NB4 (cell line): ENCODE results near the gene KRT74.

Experiments used
- DNase-seq: peaks from one replicate; pipeline ENCODE4 v3.0.0; 2010; ENCODE audit warnings: low read depth
- H3K4me3 ChIP-seq: one replicate; pipeline ENCODE4 v1.5.1; 2011; ENCODE audit warnings: mild to moderate bottlenecking, low read depth, low read length, moderate library complexity
- MYC ChIP-seq: IDR thresholded peaks from 2 replicates; pipeline ENCODE4 v1.6.1; 2011; ENCODE audit warnings: low read depth, low read length
- POLR2A ChIP-seq: IDR thresholded peaks from 2 replicates; pipeline ENCODE4 v1.6.1; 2011; ENCODE audit warnings: mild to moderate bottlenecking; ENCODE audit not compliant: insufficient read length; ENCODE audit errors: extremely low read depth
- TF ChIP-seq, protein P1 (sequence below): IDR thresholded peaks from one replicate; pipeline ENCODE4 v1.5.1; 2012; ENCODE audit warnings: low read depth, low read length
- TF ChIP-seq, protein P2 (sequence below): IDR thresholded peaks from 2 replicates; pipeline ENCODE4 v1.6.1; 2011; ENCODE audit warnings: low read depth, low read length

The KRT74 gene

DNA sequence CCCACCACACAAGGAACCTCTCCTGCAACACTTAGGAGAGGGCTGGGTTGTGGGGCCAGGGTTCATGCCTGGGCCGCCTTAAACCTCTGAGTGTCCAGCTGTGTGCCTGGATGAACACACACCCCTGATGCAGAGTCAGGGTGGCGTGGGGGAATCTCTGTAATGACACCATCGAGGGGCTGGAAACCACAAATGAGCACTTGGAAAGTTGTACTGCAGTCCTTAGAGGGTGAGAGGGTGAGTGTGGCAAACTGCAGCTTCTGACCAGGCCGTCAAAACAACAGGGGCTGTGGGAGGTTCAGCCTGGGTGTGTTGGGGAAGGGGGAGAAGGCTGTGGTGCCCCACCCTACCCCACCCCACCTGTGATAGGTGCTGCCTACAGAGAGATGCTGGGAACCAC, 41.0 kb downstream of the KRT74 start:
- no peak overlapping the region for H3K4me3 ChIP-seq
- TF ChIP-seq, protein P1, sequence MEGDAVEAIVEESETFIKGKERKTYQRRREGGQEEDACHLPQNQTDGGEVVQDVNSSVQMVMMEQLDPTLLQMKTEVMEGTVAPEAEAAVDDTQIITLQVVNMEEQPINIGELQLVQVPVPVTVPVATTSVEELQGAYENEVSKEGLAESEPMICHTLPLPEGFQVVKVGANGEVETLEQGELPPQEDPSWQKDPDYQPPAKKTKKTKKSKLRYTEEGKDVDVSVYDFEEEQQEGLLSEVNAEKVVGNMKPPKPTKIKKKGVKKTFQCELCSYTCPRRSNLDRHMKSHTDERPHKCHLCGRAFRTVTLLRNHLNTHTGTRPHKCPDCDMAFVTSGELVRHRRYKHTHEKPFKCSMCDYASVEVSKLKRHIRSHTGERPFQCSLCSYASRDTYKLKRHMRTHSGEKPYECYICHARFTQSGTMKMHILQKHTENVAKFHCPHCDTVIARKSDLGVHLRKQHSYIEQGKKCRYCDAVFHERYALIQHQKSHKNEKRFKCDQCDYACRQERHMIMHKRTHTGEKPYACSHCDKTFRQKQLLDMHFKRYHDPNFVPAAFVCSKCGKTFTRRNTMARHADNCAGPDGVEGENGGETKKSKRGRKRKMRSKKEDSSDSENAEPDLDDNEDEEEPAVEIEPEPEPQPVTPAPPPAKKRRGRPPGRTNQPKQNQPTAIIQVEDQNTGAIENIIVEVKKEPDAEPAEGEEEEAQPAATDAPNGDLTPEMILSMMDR: no peak
- TF ChIP-seq MYC (no peak), POLR2A (no peak)
- TF ChIP-seq, protein P2, sequence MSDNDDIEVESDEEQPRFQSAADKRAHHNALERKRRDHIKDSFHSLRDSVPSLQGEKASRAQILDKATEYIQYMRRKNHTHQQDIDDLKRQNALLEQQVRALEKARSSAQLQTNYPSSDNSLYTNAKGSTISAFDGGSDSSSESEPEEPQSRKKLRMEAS: no peak
- DNase-seq: no peak

DNA sequence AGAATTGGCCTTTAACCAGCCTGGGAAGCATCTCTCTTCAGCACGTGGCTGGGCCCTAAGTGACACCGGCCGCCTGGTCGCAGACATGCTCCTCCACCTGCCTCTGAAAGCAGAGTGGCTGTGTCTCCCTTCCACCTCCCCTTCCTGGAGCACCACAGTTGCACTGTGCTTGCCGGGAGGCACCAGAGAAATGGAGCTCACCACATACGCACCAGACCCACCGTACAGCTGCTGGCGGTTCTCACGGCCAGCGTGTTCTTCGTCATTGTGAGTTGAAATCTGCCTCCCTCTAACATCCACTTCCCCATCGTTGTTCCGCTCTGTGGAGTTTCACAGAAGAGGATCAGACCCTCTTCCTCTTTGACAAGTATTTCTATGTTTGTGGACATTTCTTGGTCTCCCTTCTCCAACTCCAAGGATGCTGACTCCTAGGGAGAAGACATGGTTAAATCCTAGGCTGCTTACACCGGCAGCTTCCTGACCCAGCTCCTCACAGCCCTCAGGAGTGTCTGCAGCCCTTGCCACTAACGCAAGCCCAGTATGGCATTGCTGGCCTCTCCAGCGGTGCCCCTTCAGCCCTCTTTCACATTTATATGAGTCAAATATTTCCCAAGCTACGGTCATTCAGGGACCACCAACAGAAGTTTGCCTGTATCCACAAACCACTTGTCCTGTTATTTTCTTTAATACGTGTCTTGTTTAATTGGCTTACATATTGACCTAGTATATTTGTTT, 41.9 kb downstream of the KRT74 start:
- no peak overlapping the region for H3K4me3 ChIP-seq
- TF ChIP-seq, protein P2: no peak
- no peak for TF ChIP-seq MYC
- TF ChIP-seq, protein P1: no peak
- TF ChIP-seq POLR2A: no peak
- DNase-seq: no peak

DNA sequence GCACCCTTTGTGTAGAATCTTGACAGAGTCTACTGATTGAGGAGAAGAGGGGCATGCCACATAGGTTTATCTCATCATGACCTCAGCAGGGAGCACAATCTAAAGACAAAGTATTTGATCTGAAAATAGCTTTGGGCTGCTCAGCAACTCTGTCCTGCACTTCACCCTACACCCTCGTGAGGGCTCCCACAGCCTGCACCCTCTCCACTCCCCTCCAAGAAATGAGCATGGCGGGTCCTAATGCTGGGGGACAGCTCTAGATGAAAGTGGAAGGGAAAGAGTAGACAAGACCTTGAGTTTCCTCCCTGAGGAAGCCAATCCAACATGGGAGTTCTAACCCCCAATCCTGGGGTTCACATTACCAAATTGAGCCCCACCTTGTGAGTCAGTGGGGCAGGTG, 42.7 kb downstream of the KRT74 start:
- H3K4me3 ChIP-seq: no peak overlapping the region
- TF ChIP-seq, protein P1: no peak
- TF ChIP-seq, protein P2: no peak
- no peak for TF ChIP-seq MYC
- no peak for TF ChIP-seq POLR2A
- DNase-seq: no peak

DNA sequence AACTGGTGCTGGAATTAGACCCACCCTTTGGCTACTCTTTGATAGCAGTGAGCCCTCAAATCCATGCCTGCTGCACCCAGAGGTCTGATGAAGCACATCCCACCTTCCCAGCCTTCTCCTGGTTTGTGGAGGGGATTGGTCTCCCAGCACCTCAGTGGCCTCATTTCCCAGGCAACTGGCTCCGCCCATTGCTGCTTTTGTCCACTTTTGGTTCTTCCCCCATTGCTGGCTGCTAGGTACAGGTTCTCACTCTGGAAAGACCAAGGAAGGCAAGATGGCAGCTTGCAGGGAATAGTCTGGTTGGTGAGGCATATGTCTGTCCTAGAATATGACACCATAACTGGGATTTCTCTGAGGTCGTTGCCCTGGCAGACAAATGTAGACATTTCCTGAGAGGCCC, 43.3 kb downstream of the KRT74 start:
- no peak for DNase-seq
- TF ChIP-seq POLR2A (no peak), MYC (no peak)
- TF ChIP-seq, protein P1: no peak
- TF ChIP-seq, protein P2: no peak
- no peak overlapping the region for H3K4me3 ChIP-seq

DNA sequence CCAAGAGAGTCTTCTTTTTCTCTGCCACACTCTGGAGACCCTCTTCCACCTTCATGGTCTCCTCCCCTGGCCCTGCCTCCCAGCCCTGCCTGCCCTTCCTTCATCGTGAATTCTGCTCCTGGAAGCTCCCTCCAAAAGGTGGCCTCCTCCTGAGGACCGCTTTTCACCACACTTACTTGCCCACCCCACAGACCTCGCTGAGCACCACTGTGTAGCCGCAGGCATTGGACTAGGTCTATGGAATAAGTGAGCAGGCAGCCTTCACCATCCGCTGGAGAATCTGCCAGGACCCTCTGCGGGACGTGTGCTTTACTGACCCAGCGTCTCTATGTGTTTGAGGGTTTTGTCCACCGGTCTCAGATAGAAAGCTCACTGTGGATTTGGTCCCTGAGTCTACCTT, 43.8 kb downstream of the KRT74 start:
- TF ChIP-seq MYC (no peak), POLR2A (no peak)
- TF ChIP-seq, protein P2: no peak
- TF ChIP-seq, protein P1: no peak
- no peak for DNase-seq
- H3K4me3 ChIP-seq: no peak overlapping the region

DNA sequence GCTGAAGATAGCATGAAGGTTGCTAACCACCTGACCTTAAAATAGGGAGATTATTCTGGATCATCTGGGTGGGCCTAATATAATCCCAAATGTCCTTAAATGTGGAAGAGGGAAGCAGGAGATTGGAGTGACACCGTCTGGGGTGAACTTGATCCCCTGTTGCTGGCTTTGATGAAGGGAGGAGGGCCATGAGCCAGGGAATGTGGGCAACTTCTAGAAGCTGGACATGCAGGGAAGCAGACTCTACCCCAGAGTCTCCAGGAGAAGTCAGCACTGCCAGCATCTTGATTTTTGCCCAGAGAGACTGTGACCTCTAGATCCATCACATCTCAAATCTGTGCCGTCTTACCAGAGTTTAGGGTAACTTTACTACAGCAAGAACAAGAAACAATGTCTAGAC, 44.2 kb downstream of the KRT74 start:
- no peak for DNase-seq
- no peak for TF ChIP-seq POLR2A
- TF ChIP-seq MYC: no peak
- TF ChIP-seq, protein P2: no peak
- TF ChIP-seq, protein P1: no peak
- H3K4me3 ChIP-seq: no peak overlapping the region
